Ishikawa (cell line): ENCODE measurements around the gene HK2.

ENCODE experiments used
- TCF12 ChIP-seq: IDR thresholded peaks from 2 replicates; pipeline ENCODE4 v1.6.1; 2012; ENCODE audit warnings: low read depth
- ZBTB7A ChIP-seq: IDR thresholded peaks from 2 replicates; pipeline ENCODE4 v1.6.1; 2012; ENCODE audit warnings: low read depth
- TF ChIP-seq, protein P1 (sequence below): IDR thresholded peaks from 2 replicates; pipeline ENCODE4 v1.6.1; 2012

DNA sequence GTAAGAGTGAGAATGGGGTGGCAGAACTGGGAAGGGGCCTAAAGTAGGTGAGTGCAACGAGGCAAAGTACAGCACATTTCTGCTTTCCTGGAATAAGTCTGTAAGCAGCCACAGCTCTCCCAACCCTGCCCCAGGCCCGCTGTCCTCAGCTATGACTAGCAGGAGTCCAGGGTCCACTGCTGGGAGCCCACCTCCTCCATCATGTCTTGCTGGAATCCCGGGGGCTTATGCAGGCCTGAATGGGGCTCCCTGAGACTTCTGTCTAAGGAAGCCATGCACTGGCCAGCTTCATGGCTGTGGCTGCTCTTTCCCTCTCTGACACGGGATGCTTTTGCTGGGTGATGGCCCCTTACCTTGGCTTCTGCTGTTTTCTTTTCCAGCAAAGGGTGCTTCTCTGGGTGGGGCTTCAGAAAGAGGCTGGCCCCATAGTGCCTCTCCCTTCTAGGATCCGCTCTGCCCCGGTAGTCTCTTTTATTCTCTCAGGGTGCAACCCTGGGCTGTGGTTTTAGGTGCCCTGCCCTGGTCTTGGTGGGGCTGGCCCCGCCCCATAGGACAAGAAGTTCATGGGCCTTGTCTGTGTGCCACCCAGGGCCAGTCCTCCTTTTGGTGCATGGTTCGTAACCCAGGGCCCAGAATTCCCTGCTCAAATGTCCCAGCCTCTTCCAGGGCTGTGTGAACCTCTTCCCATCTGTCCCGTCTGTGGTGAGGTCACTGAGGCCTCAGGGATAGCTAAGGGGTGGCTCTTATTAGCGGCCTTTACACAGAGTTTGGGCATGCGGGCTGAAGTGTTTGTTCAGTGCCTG, 90.7 kb downstream of the HK2 start:
- TF ChIP-seq ZBTB7A (no peak), TCF12 (no peak)
- TF ChIP-seq, protein P1, sequence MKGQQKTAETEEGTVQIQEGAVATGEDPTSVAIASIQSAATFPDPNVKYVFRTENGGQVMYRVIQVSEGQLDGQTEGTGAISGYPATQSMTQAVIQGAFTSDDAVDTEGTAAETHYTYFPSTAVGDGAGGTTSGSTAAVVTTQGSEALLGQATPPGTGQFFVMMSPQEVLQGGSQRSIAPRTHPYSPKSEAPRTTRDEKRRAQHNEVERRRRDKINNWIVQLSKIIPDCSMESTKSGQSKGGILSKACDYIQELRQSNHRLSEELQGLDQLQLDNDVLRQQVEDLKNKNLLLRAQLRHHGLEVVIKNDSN: no peak
